Measurements from ENCODE around the gene NDOR1.

Gene NDOR1

GRCh38 chr9:137159105-137160053 lies 46.1 kb upstream of the NDOR1 start:
- Histone ChIP-seq H3K36me3 (no peaks in the 10 kb centered on the region), H3K9me3 (ENCODE audit: severe bottlenecking) (no peaks in the 10 kb centered on the region), H3K27me3 (ENCODE audit: insufficient read depth, low read depth, severe bottlenecking) (no peaks in the 10 kb centered on the region), H3K27ac (no peak overlapping the region), H3K4me3 (ENCODE audit: low read depth, low read length) (no peak overlapping the region)
- no peak for DNase-seq
- no peak for TF ChIP-seq CTCF (IDR thresholded peaks at IDR 0.05; ENCODE audit: low read depth, low read length)

- no peak overlapping the region for H3K27ac ChIP-seq
- no peaks in the 10 kb centered on the region for H3K9me3 ChIP-seq (ENCODE audit: severe bottlenecking)
- no peaks in the 10 kb centered on the region for H3K36me3 ChIP-seq
- no peak for DNase-seq
- TF ChIP-seq CTCF (IDR thresholded peaks at IDR 0.05; ENCODE audit: low read depth, low read length): no peak
- H3K4me3 ChIP-seq (ENCODE audit: low read depth, low read length): no peak overlapping the region
- no peaks in the 10 kb centered on the region for H3K27me3 ChIP-seq (ENCODE audit: insufficient read depth, low read depth, severe bottlenecking)
These were observed 45.5 kb upstream of the NDOR1 start for GRCh38 chr9:137160054-137160425.

GRCh38 chr9:137160716-137161557 lies 44.6 kb upstream of the NDOR1 start:
- H3K4me3 ChIP-seq (ENCODE audit: low read depth, low read length): no peak overlapping the region
- H3K27ac ChIP-seq: no peak overlapping the region
- no peak for DNase-seq
- H3K9me3 ChIP-seq (ENCODE audit: severe bottlenecking): no peaks in the 10 kb centered on the region
- no peak for TF ChIP-seq CTCF (IDR thresholded peaks at IDR 0.05; ENCODE audit: low read depth, low read length)
- no peaks in the 10 kb centered on the region for H3K36me3 ChIP-seq
- H3K27me3 ChIP-seq (ENCODE audit: insufficient read depth, low read depth, severe bottlenecking): no peaks in the 10 kb centered on the region

- DNase-seq: no peak
- no peaks in the 10 kb centered on the region for H3K27me3 ChIP-seq (ENCODE audit: insufficient read depth, low read depth, severe bottlenecking)
- no peak overlapping the region for H3K27ac ChIP-seq
- no peaks in the 10 kb centered on the region for H3K36me3 ChIP-seq
- TF ChIP-seq CTCF (IDR thresholded peaks at IDR 0.05; ENCODE audit: low read depth, low read length): no peak
- no peak overlapping the region for H3K4me3 ChIP-seq (ENCODE audit: low read depth, low read length)
- no peaks in the 10 kb centered on the region for H3K9me3 ChIP-seq (ENCODE audit: severe bottlenecking)
These were observed 43.7 kb upstream of the NDOR1 start for GRCh38 chr9:137161558-137162486.
